H9 (cell line): Measurements from ENCODE around the gene VMA21. TPM values are rescaled to one million over a fixed set of nuclear protein-coding genes. Genes with fewer than 3 reads are reported as not detected.

Experiments
- DNase-seq: peaks from one replicate; pipeline ENCODE4 v3.0.0-alpha.2; 2017
- H2AFZ ChIP-seq: one replicate; pipeline ENCODE4 v1.6.1; 2013; ENCODE audit warnings: mild to moderate bottlenecking, low read length, control low read depth, moderate library complexity
- H2AK5ac ChIP-seq: 2 replicates; pipeline ENCODE4 v1.6.1; 2013; ENCODE audit warnings: low read length, control low read depth, mixed read lengths; ENCODE audit not compliant: insufficient read length
- H2BK120ac ChIP-seq: one replicate; pipeline ENCODE4 v1.6.1; 2013; ENCODE audit warnings: low read depth, mild to moderate bottlenecking, low read length, control low read depth, inconsistent platforms; ENCODE audit not compliant: poor library complexity, severe bottlenecking
- H2BK12ac ChIP-seq: 2 replicates; pipeline ENCODE4 v1.6.1; 2013; ENCODE audit warnings: low read length, control low read depth, mixed read lengths, low read depth; ENCODE audit not compliant: insufficient read length
- H2BK15ac ChIP-seq: 2 replicates; pipeline ENCODE4 v1.6.1; 2013; ENCODE audit warnings: low read depth, low read length, control low read depth
- H2BK20ac ChIP-seq: one replicate; pipeline ENCODE4 v1.6.1; 2013; ENCODE audit warnings: low read depth, mild to moderate bottlenecking, low read length, control low read depth, inconsistent platforms; ENCODE audit not compliant: poor library complexity, severe bottlenecking
- H2BK5ac ChIP-seq: 2 replicates; pipeline ENCODE4 v1.6.1; 2013; ENCODE audit warnings: low read length, control low read depth, mixed read lengths; ENCODE audit not compliant: insufficient read length
- H3K14ac ChIP-seq: 2 replicates; pipeline ENCODE4 v1.6.1; 2013; ENCODE audit warnings: low read length, control low read depth; ENCODE audit not compliant: insufficient read depth
- H3K18ac ChIP-seq: 2 replicates; pipeline ENCODE4 v1.6.1; 2013; ENCODE audit warnings: low read depth, mild to moderate bottlenecking, mixed read lengths, low read length, control low read depth; ENCODE audit not compliant: insufficient read length
- H3K23ac ChIP-seq: 2 replicates; pipeline ENCODE4 v1.6.1; 2013; ENCODE audit warnings: low read length, control low read depth, mixed read lengths, low read depth; ENCODE audit not compliant: insufficient read length
- H3K23me2 ChIP-seq: 2 replicates; pipeline ENCODE4 v1.6.1; 2013; ENCODE audit warnings: low read depth, mild to moderate bottlenecking, mixed read lengths, low read length, control low read depth; ENCODE audit not compliant: insufficient read length, poor library complexity, severe bottlenecking
- H3K27ac ChIP-seq: 2 replicates; pipeline ENCODE4 v1.5.1; 2013; ENCODE audit warnings: low read length, control low read depth, mixed read lengths, low read depth; ENCODE audit not compliant: insufficient read length
- H3K27me3 ChIP-seq: 2 replicates; pipeline ENCODE4 v1.6.1; 2013; ENCODE audit warnings: low read length, control low read depth, inconsistent platforms; ENCODE audit not compliant: insufficient read depth
- H3K4ac ChIP-seq: 2 replicates; pipeline ENCODE4 v1.6.1; 2013; ENCODE audit warnings: low read depth, mild to moderate bottlenecking, control low read depth, inconsistent platforms, low read length, moderate library complexity
- H3K4me1 ChIP-seq: 2 replicates; pipeline ENCODE4 v1.6.1; 2013; ENCODE audit warnings: low read length, control low read depth, inconsistent platforms; ENCODE audit not compliant: insufficient read depth
- H3K4me2 ChIP-seq: 2 replicates; pipeline ENCODE4 v1.6.1; 2013; ENCODE audit warnings: low read length, control low read depth, mixed read lengths; ENCODE audit not compliant: insufficient read length, insufficient read depth
- H3K56ac ChIP-seq: 2 replicates; pipeline ENCODE4 v1.6.1; 2013; ENCODE audit warnings: low read depth, mild to moderate bottlenecking, mixed read lengths, low read length, control low read depth; ENCODE audit not compliant: insufficient read length
- H3K79me1 ChIP-seq: 2 replicates; pipeline ENCODE4 v1.6.1; 2013; ENCODE audit warnings: low read depth, mild to moderate bottlenecking, moderate library complexity, low read length, control low read depth, inconsistent platforms; ENCODE audit not compliant: insufficient read depth, poor library complexity, severe bottlenecking
- H3K79me2 ChIP-seq: 2 replicates; pipeline ENCODE4 v1.6.1; 2013; ENCODE audit warnings: low read length, control low read depth, inconsistent platforms; ENCODE audit not compliant: insufficient read depth
- H3K9ac ChIP-seq: 2 replicates; pipeline ENCODE4 v1.6.1; 2013; ENCODE audit warnings: low read length, control low read depth, mixed read lengths; ENCODE audit not compliant: insufficient read length; ENCODE audit errors: extremely low read depth
- H3K9me3 ChIP-seq: one replicate; pipeline ENCODE4 v1.6.1; 2013; ENCODE audit warnings: low read depth, low read length, inconsistent platforms; ENCODE audit not compliant: control insufficient read depth
- H3T11ph ChIP-seq: one replicate; pipeline ENCODE4 v1.6.1; 2013; ENCODE audit warnings: mild to moderate bottlenecking, low read length, control low read depth, inconsistent platforms
- H4K20me1 ChIP-seq: one replicate; pipeline ENCODE4 v1.6.1; 2013; ENCODE audit not compliant: control insufficient read depth, insufficient read length, insufficient read depth
- H4K5ac ChIP-seq: 2 replicates; pipeline ENCODE4 v1.6.1; 2013; ENCODE audit warnings: low read depth, mild to moderate bottlenecking, mixed read lengths, low read length, control low read depth; ENCODE audit not compliant: insufficient read length
- H4K8ac ChIP-seq: replicated peaks from 2 replicates; pipeline ENCODE4 v1.6.1; 2013; ENCODE audit warnings: low read length, control low read depth, mixed read lengths, low read depth; ENCODE audit not compliant: insufficient read length
- H4K91ac ChIP-seq: 2 replicates; pipeline ENCODE4 v1.6.1; 2013; ENCODE audit warnings: low read depth, mild to moderate bottlenecking, moderate library complexity, mixed read lengths, low read length, control low read depth; ENCODE audit not compliant: insufficient read length
- H3K27ac Mint-ChIP-seq, 3 experiments: 2 replicates in 2 of 3; 3 replicates in 1 of 3; pipeline ENCODE4 v1.8.0; 2020 to 2021; ENCODE audit warnings: mixed read lengths in 3 of 3, mild to moderate bottlenecking in 1 of 3, moderate library complexity in 1 of 3
- H3K27me3 Mint-ChIP-seq: 2 replicates; pipeline ENCODE4 v1.8.0; 2021; ENCODE audit warnings: low read depth, mild to moderate bottlenecking, moderate library complexity, mixed read lengths
- H3K36me3 Mint-ChIP-seq, 3 experiments: 2 replicates in 2 of 3; 3 replicates in 1 of 3; pipeline ENCODE4 v1.8.0; 2020 to 2021; ENCODE audit warnings: low read depth in 3 of 3, mixed read lengths in 3 of 3; ENCODE audit not compliant: insufficient read depth in 1 of 3
- H3K4me1 Mint-ChIP-seq, 2 experiments: 2 replicates each; pipeline ENCODE4 v1.8.0; 2020; ENCODE audit warnings: mixed read lengths in 2 of 2
- H3K4me3 Mint-ChIP-seq, 2 experiments: 2 replicates in 1 of 2; 3 replicates in 1 of 2; pipeline ENCODE4 v1.8.0; 2020 to 2021; ENCODE audit warnings: mild to moderate bottlenecking in 2 of 2, mixed read lengths in 2 of 2, moderate library complexity in 1 of 2
- H3K9me3 Mint-ChIP-seq, 2 experiments: 2 replicates in 1 of 2; 3 replicates in 1 of 2; pipeline ENCODE4 v1.8.0; 2020; ENCODE audit warnings: mild to moderate bottlenecking in 2 of 2, mixed read lengths in 2 of 2, moderate library complexity in 1 of 2
- WGBS: extraction: QIAGEN DNeasy Blood & Tissue Kit; methylation state at CpG from one replicate; pipeline ENCODE4 v1.1.7; 2013; ENCODE audit warnings: missing lambda C conversion rate, low lambda C conversion rate, mixed read lengths; ENCODE audit not compliant: insufficient read length; ENCODE audit errors: extremely low coverage; 5-methylcytosine and 5-hydroxymethylcytosine counted together
- total RNA-seq: library from RNA; stranded (reverse); gene quantifications from 2 replicates; pipeline ENCODE4 v1.2.1, GENCODE V29; 2021
- TF ChIP-seq, protein P1 (sequence below): fragments of 200-600 bp; sonication (generic); conservative IDR thresholded peaks from 3 replicates; pipeline ENCODE4 v1.8.0; 2021; ENCODE audit warnings: antibody characterized with exemption, mild to moderate bottlenecking

The VMA21 gene
- total RNA-seq, 1 experiment from 2014 or later = 50.3 TPM

DNA sequence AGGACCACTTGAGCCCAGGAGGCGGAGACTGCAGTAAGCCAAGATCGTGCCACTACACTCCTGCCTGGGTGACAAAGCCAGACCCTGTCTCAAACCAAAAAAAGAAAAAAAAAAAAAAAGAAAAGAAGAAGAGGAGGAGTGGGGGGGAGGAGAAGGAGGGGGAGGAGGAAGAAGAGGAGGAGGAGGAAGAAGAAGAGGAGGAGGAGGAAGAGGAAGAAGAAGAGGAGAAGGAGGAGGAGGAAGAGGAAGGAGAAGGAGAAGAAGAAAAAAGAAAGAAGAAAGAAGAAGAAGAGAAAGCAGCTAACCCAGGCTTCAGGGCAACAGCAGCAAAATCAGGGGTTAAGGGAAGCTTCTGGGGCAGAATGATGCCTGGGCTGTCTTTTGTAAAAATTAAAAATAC lies 27.5 kb downstream of the VMA21 start:
- H3K9ac ChIP-seq = no peak overlapping the region
- H3K23me2 ChIP-seq = no peaks in the 10 kb centered on the region
- Mint-ChIP-seq H3K36me3 (no peaks in the 10 kb centered on the region; a peak in 2 of 7 replicates), H3K27me3 (no peaks in the 10 kb centered on the region; the same call in 1 of the 2 replicates), H3K4me3 (no peak overlapping the region), H3K4me1 (peaks cover 11% of the 10 kb centered on the region in 2 experiments), H3K27ac (no peak overlapping the region), H3K9me3 (peaks cover 40 to 43% of the 10 kb centered on the region in 2 experiments)
- H3K23ac ChIP-seq = no peak overlapping the region
- no peak overlapping the region for H4K91ac ChIP-seq
- H3K4me1 ChIP-seq = no peaks in the 10 kb centered on the region
- no peaks in the 10 kb centered on the region for H4K20me1 ChIP-seq
- H2BK120ac ChIP-seq = no peak overlapping the region
- H3T11ph ChIP-seq = no peak overlapping the region
- H3K18ac ChIP-seq = no peak overlapping the region
- H3K79me1 ChIP-seq = no peaks in the 10 kb centered on the region
- no peak overlapping the region for H3K14ac ChIP-seq
- H3K27ac ChIP-seq = no peak overlapping the region
- no CpG with 5 or more reads among the region's 2 CpGs for whole genome bisulfite sequencing
- TF ChIP-seq, protein P1, sequence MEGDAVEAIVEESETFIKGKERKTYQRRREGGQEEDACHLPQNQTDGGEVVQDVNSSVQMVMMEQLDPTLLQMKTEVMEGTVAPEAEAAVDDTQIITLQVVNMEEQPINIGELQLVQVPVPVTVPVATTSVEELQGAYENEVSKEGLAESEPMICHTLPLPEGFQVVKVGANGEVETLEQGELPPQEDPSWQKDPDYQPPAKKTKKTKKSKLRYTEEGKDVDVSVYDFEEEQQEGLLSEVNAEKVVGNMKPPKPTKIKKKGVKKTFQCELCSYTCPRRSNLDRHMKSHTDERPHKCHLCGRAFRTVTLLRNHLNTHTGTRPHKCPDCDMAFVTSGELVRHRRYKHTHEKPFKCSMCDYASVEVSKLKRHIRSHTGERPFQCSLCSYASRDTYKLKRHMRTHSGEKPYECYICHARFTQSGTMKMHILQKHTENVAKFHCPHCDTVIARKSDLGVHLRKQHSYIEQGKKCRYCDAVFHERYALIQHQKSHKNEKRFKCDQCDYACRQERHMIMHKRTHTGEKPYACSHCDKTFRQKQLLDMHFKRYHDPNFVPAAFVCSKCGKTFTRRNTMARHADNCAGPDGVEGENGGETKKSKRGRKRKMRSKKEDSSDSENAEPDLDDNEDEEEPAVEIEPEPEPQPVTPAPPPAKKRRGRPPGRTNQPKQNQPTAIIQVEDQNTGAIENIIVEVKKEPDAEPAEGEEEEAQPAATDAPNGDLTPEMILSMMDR = no peak
- H4K8ac ChIP-seq = no peak overlapping the region
- no peak overlapping the region for H3K56ac ChIP-seq
- no peak overlapping the region for H2AK5ac ChIP-seq
- no peak for DNase-seq
- H2BK15ac ChIP-seq = no peak overlapping the region
- no peaks in the 10 kb centered on the region for H3K79me2 ChIP-seq
- no peak overlapping the region for H2BK20ac ChIP-seq
- peaks cover 57% of the 10 kb centered on the region for H3K9me3 ChIP-seq
- no peaks in the 10 kb centered on the region for H3K27me3 ChIP-seq
- H2BK5ac ChIP-seq = no peak overlapping the region
- no peak overlapping the region for H2BK12ac ChIP-seq
- no peak overlapping the region for H4K5ac ChIP-seq
- no peak overlapping the region for H3K4ac ChIP-seq
- no peak overlapping the region for H3K4me2 ChIP-seq
- no peak overlapping the region for H2AFZ ChIP-seq
